Ishikawa (cell line): ENCODE results near the gene MPL.

Experiments used
- CEBPB ChIP-seq: IDR thresholded peaks from 2 replicates; pipeline ENCODE4 v1.6.1; 2012
- EGR1 ChIP-seq: IDR thresholded peaks from 2 replicates; pipeline ENCODE4 v1.6.1; 2012
- EP300 ChIP-seq: IDR thresholded peaks from 2 replicates; pipeline ENCODE4 v1.6.1; 2012; ENCODE audit warnings: borderline replicate concordance
- FOXM1 ChIP-seq: IDR thresholded peaks from 2 replicates; pipeline ENCODE4 v1.6.1; 2012; ENCODE audit warnings: low read depth, borderline replicate concordance
- MAX ChIP-seq: IDR thresholded peaks from 2 replicates; pipeline ENCODE4 v1.6.1; 2012
- RAD21 ChIP-seq: IDR thresholded peaks from 2 replicates; pipeline ENCODE4 v1.6.1; 2012; ENCODE audit warnings: low read depth
- REST ChIP-seq: IDR thresholded peaks from 2 replicates; pipeline ENCODE4 v1.6.1; 2012; ENCODE audit warnings: low read depth, mild to moderate bottlenecking
- TAF1 ChIP-seq: IDR thresholded peaks from 2 replicates; pipeline ENCODE4 v1.6.1; 2012; ENCODE audit warnings: low read depth, mild to moderate bottlenecking
- TCF12 ChIP-seq: IDR thresholded peaks from 2 replicates; pipeline ENCODE4 v1.6.1; 2012; ENCODE audit warnings: low read depth
- USF1 ChIP-seq: IDR thresholded peaks from 2 replicates; pipeline ENCODE4 v1.6.1; 2012
- ZBTB7A ChIP-seq: IDR thresholded peaks from 2 replicates; pipeline ENCODE4 v1.6.1; 2012; ENCODE audit warnings: low read depth

GRCh38 chr1:43315481-43315880 lies 22.1 kb upstream of the MPL start:
- no peak for TF ChIP-seq FOXM1
- no peak for TF ChIP-seq TAF1
- no peak for TF ChIP-seq EGR1
- no peak for TF ChIP-seq CEBPB
- no peak for TF ChIP-seq EP300
- no peak for TF ChIP-seq RAD21
- TF ChIP-seq MAX, result no peak
- no peak for TF ChIP-seq ZBTB7A
- TF ChIP-seq USF1, result no peak
- no peak for TF ChIP-seq REST
- no peak for TF ChIP-seq TCF12
